AG09309 (cell line): ENCODE data around the gene SYS1.

ENCODE experiments used
- DNase-seq: peaks from one replicate; pipeline ENCODE4 v3.0.0-alpha.2; 2010; ENCODE audit warnings: low read depth
- H3K4me3 ChIP-seq: 2 replicates; pipeline ENCODE4 v1.5.1; 2011; ENCODE audit warnings: mild to moderate bottlenecking, low read depth, low read length, moderate library complexity; ENCODE audit not compliant: control insufficient read depth
- TF ChIP-seq, protein P1 (sequence below): IDR thresholded peaks from 2 replicates; pipeline ENCODE4 v1.5.1; 2011; ENCODE audit warnings: mild to moderate bottlenecking, low read depth, low read length, inconsistent platforms; ENCODE audit not compliant: insufficient read depth, control insufficient read depth; ENCODE audit errors: missing control alignments

The SYS1 gene

DNA sequence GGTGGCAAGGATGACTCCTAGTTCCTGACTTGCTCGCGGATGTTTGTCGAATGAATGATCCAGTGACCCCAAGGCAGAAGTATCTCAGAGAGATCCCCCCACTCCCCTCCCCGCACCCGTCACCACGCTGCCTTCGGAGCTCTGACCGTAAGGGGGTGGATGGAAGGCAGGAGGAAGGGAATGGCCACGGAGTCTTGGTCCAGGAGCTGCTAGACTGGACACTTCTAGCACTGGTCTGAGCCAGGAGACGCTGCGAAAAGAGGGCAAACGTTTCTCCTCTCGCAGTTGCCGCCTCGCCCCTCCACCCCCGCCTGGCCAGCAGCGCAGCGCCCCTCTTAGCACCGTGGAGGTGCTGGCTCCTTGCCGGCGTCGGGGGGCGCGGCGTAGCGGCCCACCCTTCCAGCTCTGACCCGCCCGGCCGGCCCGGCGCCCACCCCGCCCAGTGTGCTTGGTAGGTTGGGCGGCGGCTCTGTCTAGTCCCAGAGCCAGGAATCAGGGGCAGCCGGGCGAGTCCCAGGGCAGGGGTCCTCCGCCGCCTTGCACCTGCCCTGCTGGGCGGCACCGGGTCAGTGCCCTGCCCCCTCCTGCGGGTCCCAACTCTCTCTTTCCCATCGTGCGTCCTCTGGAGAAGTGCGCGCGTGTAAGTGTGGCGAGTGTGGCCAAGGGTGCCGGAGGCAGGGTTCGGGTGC is 42.8 kb downstream of the SYS1 start:
- TF ChIP-seq, protein P1, sequence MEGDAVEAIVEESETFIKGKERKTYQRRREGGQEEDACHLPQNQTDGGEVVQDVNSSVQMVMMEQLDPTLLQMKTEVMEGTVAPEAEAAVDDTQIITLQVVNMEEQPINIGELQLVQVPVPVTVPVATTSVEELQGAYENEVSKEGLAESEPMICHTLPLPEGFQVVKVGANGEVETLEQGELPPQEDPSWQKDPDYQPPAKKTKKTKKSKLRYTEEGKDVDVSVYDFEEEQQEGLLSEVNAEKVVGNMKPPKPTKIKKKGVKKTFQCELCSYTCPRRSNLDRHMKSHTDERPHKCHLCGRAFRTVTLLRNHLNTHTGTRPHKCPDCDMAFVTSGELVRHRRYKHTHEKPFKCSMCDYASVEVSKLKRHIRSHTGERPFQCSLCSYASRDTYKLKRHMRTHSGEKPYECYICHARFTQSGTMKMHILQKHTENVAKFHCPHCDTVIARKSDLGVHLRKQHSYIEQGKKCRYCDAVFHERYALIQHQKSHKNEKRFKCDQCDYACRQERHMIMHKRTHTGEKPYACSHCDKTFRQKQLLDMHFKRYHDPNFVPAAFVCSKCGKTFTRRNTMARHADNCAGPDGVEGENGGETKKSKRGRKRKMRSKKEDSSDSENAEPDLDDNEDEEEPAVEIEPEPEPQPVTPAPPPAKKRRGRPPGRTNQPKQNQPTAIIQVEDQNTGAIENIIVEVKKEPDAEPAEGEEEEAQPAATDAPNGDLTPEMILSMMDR: no peak
- peak overlapping the region; percentile 70 for H3K4me3 ChIP-seq
- DNase-seq: no peak

GRCh38 chr20:45406260-45407066 is 43.5 kb downstream of the SYS1 start:
- DNase-seq: no peak
- TF ChIP-seq, protein P1: no peak
- H3K4me3 ChIP-seq: peak overlapping the region; percentile 70

GRCh38 chr20:45407067-45407745 is 44.2 kb downstream of the SYS1 start:
- peak overlapping the region; percentile 70 for H3K4me3 ChIP-seq

GRCh38 chr20:45407783-45408645 is 45.1 kb downstream of the SYS1 start, which contains the start of gene DBNDD2:
Gene DBNDD2 (plus strand): TSS chr20:45408289. CDS start chr20:45408468, 179 bp downstream.
- peak within 1 kb of the TSS; percentile 70 for H3K4me3 ChIP-seq
- TF ChIP-seq, protein P1: no peak
- DNase-seq: no peak

More at GRCh38 chr20:45407067-45407745, 44.2 kb downstream of the SYS1 start:
- TF ChIP-seq, protein P1: no peak
- no peak for DNase-seq

DNA sequence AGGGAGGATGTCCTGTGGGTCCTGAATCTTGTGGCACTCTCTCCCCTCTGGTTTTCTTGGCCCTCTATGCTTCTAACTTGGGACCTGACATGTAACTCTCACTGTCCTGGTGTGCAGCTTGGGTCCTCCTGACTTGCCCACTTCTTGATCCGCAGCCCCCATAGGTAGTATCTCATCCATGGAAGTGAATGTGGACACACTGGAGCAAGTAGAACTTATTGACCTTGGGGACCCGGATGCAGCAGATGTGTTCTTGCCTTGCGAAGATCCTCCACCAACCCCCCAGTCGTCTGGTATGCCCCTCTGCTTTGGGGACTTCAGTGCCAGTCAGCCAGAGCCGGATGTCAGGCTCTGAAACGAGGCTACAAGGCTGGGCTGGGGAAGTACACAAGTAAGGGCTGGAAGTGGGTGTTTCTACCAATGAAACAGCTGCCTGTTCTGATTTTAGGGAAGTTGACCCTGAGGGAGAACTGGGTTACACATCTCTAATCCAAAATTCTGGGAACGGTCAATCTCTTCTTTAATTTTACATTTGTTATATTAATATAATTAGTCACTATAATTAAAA is 45.8 kb downstream of the SYS1 start:
- TF ChIP-seq, protein P1: no peak
- DNase-seq: no peak
- no peak overlapping the region for H3K4me3 ChIP-seq
